ENCODE results near the gene ALG14.

GRCh38 chr1:94951509-94952208 is 121.1 kb downstream of the ALG14 start:
- TF ChIP-seq, protein P1, sequence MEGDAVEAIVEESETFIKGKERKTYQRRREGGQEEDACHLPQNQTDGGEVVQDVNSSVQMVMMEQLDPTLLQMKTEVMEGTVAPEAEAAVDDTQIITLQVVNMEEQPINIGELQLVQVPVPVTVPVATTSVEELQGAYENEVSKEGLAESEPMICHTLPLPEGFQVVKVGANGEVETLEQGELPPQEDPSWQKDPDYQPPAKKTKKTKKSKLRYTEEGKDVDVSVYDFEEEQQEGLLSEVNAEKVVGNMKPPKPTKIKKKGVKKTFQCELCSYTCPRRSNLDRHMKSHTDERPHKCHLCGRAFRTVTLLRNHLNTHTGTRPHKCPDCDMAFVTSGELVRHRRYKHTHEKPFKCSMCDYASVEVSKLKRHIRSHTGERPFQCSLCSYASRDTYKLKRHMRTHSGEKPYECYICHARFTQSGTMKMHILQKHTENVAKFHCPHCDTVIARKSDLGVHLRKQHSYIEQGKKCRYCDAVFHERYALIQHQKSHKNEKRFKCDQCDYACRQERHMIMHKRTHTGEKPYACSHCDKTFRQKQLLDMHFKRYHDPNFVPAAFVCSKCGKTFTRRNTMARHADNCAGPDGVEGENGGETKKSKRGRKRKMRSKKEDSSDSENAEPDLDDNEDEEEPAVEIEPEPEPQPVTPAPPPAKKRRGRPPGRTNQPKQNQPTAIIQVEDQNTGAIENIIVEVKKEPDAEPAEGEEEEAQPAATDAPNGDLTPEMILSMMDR (IDR thresholded peaks at IDR 0.05; ENCODE audit: borderline replicate concordance, extremely low read depth, low read length, poor library complexity, severe bottlenecking) = no peak
- TF ChIP-seq EZH2 (IDR thresholded peaks at IDR 0.05; ENCODE audit: borderline replicate concordance, low read depth, low read length, severe bottlenecking) = no peak

All from DND-41 (cell line).